Endothelial cell of umbilical vein (primary cell): ENCODE results near the gene LARGE1. TPM values are rescaled to one million over a fixed set of nuclear protein-coding genes. Genes with fewer than 3 reads are reported as not detected.

Source experiments
- BruUV-seq: library from RNA; stranded (reverse); fragments of 400-500 nt; replicated peaks from 2 replicates; lab custom pipeline; 2021; lab: Mats Ljungman, UMichigan
- CTCF ChIA-PET: fragments of 300-600, 350-600 bp; sonication (Branson Sonifier 250); formaldehyde crosslinking; loops from one replicate; lab custom pipeline; 2021; ENCODE audit warnings: antibody characterized with exemption, inconsistent platforms; lab: Charles Lee
- POLR2A ChIA-PET: fragments of 300-600, 350-600 bp; sonication (Branson Sonifier 250); formaldehyde crosslinking; loops from one replicate; lab custom pipeline; 2021; ENCODE audit warnings: antibody characterized with exemption, inconsistent platforms; lab: Charles Lee
- DNase-seq: peaks from one replicate; pipeline ENCODE4 v3.0.0-alpha.2; 2011; ENCODE audit warnings: low read depth, low spot score
- FAIRE-seq: peaks from 2 replicates; lab custom pipeline; 2011; peaks lifted over from hg19 to GRCh38; lab: Jason Lieb, UNC
- H2AFZ ChIP-seq: 2 replicates; pipeline ENCODE4 v1.6.0; 2012; ENCODE audit warnings: low read depth, low read length, control low read depth, inconsistent platforms
- H3K27ac ChIP-seq: 2 replicates; pipeline ENCODE4 v1.5.1; 2011; ENCODE audit warnings: low read depth, mild to moderate bottlenecking, control low read depth, low read length, moderate library complexity; ENCODE audit not compliant: insufficient read depth
- H3K27me3 ChIP-seq, 2 experiments: 2 replicates each; pipeline versions ENCODE4 v1.6.0 to v1.6.1; 2011; ENCODE audit warnings: low read length in 2 of 2, mixed read lengths in 1 of 2; ENCODE audit not compliant: control insufficient read depth in 2 of 2, insufficient read depth in 2 of 2
- H3K36me3 ChIP-seq, 2 experiments: 2 replicates in 1 of 2; 3 replicates in 1 of 2; pipeline ENCODE4 v1.5.1; 2011; ENCODE audit warnings: low read length in 2 of 2, mild to moderate bottlenecking in 1 of 2, moderate library complexity in 1 of 2; ENCODE audit not compliant: control insufficient read depth in 2 of 2, insufficient read depth in 2 of 2; ENCODE audit errors: extremely low read depth in 1 of 2
- H3K4me1 ChIP-seq: 3 replicates; pipeline ENCODE4 v1.5.1; 2011; ENCODE audit warnings: mild to moderate bottlenecking, low read length; ENCODE audit not compliant: control insufficient read depth, insufficient read depth; ENCODE audit errors: extremely low read depth
- H3K4me2 ChIP-seq: 2 replicates; pipeline ENCODE4 v1.6.1; 2011; ENCODE audit warnings: low read length, control low read depth, mixed read lengths; ENCODE audit not compliant: insufficient read depth
- H3K4me3 ChIP-seq, 3 experiments: fragments of 200-600 bp in 1 of 3; sonication (generic), shearing (Covaris generic) in 1 of 3; replicated peaks in 1 of 3; 2 replicates each; pipeline ENCODE4 v1.5.1; 2011 to 2016; ENCODE audit warnings: control low read depth in 3 of 3, low read length in 3 of 3, mild to moderate bottlenecking in 2 of 3, inconsistent platforms in 1 of 3, low read depth in 1 of 3, moderate library complexity in 1 of 3; ENCODE audit not compliant: insufficient read depth in 1 of 3
- H3K79me2 ChIP-seq: 2 replicates; pipeline ENCODE4 v1.6.0; 2012; ENCODE audit warnings: low read length, inconsistent platforms; ENCODE audit not compliant: control insufficient read depth, insufficient read depth
- H3K9ac ChIP-seq: replicated peaks from 2 replicates; pipeline ENCODE3; 2011; ENCODE audit warnings: low read length, control low read depth; ENCODE audit not compliant: insufficient read depth; ENCODE audit errors: extremely low read depth
- H3K9me1 ChIP-seq: replicated peaks from 3 replicates; pipeline ENCODE4 v1.6.0; 2011; ENCODE audit warnings: mild to moderate bottlenecking, low read length; ENCODE audit not compliant: control insufficient read depth, insufficient read depth; ENCODE audit errors: extremely low read depth
- H3K9me3 ChIP-seq: replicated peaks from 2 replicates; pipeline ENCODE4 v1.5.1; 2012; ENCODE audit warnings: low read length, inconsistent platforms; ENCODE audit not compliant: control insufficient read depth, insufficient read depth
- H4K20me1 ChIP-seq: replicated peaks from 2 replicates; pipeline ENCODE3; 2011; ENCODE audit warnings: mild to moderate bottlenecking, low read length; ENCODE audit not compliant: control insufficient read depth, insufficient read depth; ENCODE audit errors: extremely low read depth
- CTCF ChIP-seq, 2 donors: IDR thresholded peaks; 1 replicate in 1 of 2; 2 replicates in 1 of 2; pipeline ENCODE4 v1.5.1; 2011; ENCODE audit warnings: low read length in 2 of 2, mild to moderate bottlenecking in 2 of 2, moderate library complexity in 2 of 2, control low read depth in 1 of 2, inconsistent platforms in 1 of 2, low read depth in 1 of 2; ENCODE audit not compliant: insufficient read depth in 1 of 2; ENCODE audit errors: extremely low read depth in 1 of 2
- EZH2 ChIP-seq: IDR thresholded peaks from 2 replicates; pipeline ENCODE4 v1.6.1; 2012; ENCODE audit warnings: borderline replicate concordance, low read depth, mild to moderate bottlenecking, moderate library complexity, low read length, inconsistent platforms; ENCODE audit not compliant: severe bottlenecking
- FOS ChIP-seq: IDR thresholded peaks from 2 replicates; pipeline ENCODE4 v1.6.1; 2011; ENCODE audit warnings: mild to moderate bottlenecking, low read length, moderate library complexity, borderline replicate concordance; ENCODE audit not compliant: insufficient read depth
- GATA2 ChIP-seq: IDR thresholded peaks from 2 replicates; pipeline ENCODE4 v1.7.0; 2011; ENCODE audit warnings: low read depth, mild to moderate bottlenecking, moderate library complexity, mixed read lengths, low read length; ENCODE audit not compliant: insufficient read length, insufficient read depth
- JUN ChIP-seq: IDR thresholded peaks from 2 replicates; pipeline ENCODE4 v1.6.1; 2011; ENCODE audit warnings: borderline replicate concordance, low read depth; ENCODE audit not compliant: insufficient read length, insufficient read depth
- MAX ChIP-seq: IDR thresholded peaks from 2 replicates; pipeline ENCODE4 v1.6.1; 2011; ENCODE audit not compliant: insufficient read depth, insufficient read length
- MYC ChIP-seq: IDR thresholded peaks from one replicate; pipeline ENCODE4 v1.6.1; 2011; ENCODE audit warnings: mild to moderate bottlenecking, low read depth, low read length
- POLR2A ChIP-seq: IDR thresholded peaks from 2 replicates; pipeline ENCODE4 v1.6.1; 2012; ENCODE audit warnings: low read depth, mild to moderate bottlenecking, control low read depth, low read length
- POLR2AphosphoS5 ChIP-seq: IDR thresholded peaks from 2 replicates; pipeline ENCODE4 v1.6.1; 2012; ENCODE audit warnings: low read depth, mild to moderate bottlenecking, control low read depth, low read length, moderate library complexity; ENCODE audit not compliant: insufficient read depth
- dilution Hi-C: fragments of 300-500 bp; cut with MboI; formaldehyde crosslinking; loops from one replicate; pipeline ENCODE4 v1.15.0; 2019; ENCODE audit warnings: low sequenced_read_pairs; ENCODE audit not compliant: extremely low pct_ligation_motif_present
- intact Hi-C: fragments of 100-400 bp; cut with micrococcal nuclease; formaldehyde crosslinking; loops from one replicate; pipeline ENCODE4 v1.10.0; 2022
- polyA plus RNA-seq, 4 experiments: library from polyadenylated mRNA; depleted of rRNA in 3 of 4; stranded (reverse) in 3 of 4; unstranded in 1 of 4; fragments of >200 nt; gene quantifications; 2 replicates each; pipeline versions ENCODE4 v1.2.1 to v1.2.3, GENCODE V29; 2011 to 2012; ENCODE audit warnings: missing spikeins in 1 of 4
- total RNA-seq: library from RNA; stranded (reverse); gene quantifications from 2 replicates; pipeline ENCODE4 v1.2.3, GENCODE V29; 2021

Gene LARGE1
- total and polyA plus RNA-seq, 2 donors (not counting 3 experiments of a cell fraction or from before 2014, with no cell fraction given) = 0.95 to 4.4 TPM

- Histone ChIP-seq H3K9me1 (no peaks in the 10 kb centered on the region), H3K4me3 (no peak overlapping the region), H3K9me3 (no peaks in the 10 kb centered on the region), H3K27me3 (peaks cover 20 to 25% of the 10 kb centered on the region in 2 experiments), H2AFZ (no peak overlapping the region), H3K9ac (no peak overlapping the region), H3K79me2 (no peaks in the 10 kb centered on the region), H3K27ac (no peak overlapping the region), H3K36me3 (no peaks in the 10 kb centered on the region), H4K20me1 (no peaks in the 10 kb centered on the region), H3K4me1 (peaks cover 4% of the 10 kb centered on the region), H3K4me2 (no peak overlapping the region)
- intact Hi-C loops = no loop called here
- BruUV-seq = no TSS peak
- FAIRE-seq (no peak), DNase-seq (no peak)
- TF ChIP-seq POLR2A (no peak), MYC (no peak), JUN (no peak), GATA2 (no peak), EZH2 (no peak), MAX (no peak), FOS (no peak), POLR2AphosphoS5 (no peak), CTCF (IDR thresholded peaks at IDR 0.05; ENCODE audit: extremely low read depth in 1 of 2, insufficient read depth in 1 of 2, low read depth in 1 of 2, low read length in 2 of 2) (no peak)
- dilution Hi-C loops = no loop called here
- CTCF ChIA-PET = no interaction called here
- POLR2A ChIA-PET = no interaction called here
These were observed 2.4 kb downstream of the LARGE1 start for GRCh38 chr22:33917744-33918406.
